Type B pancreatic cell (in vitro differentiated cells): ENCODE results near the gene H6PD. TPM values are rescaled to one million over a fixed set of nuclear protein-coding genes. Genes with fewer than 3 reads are reported as not detected.

Experiments used
- DNase-seq: peaks from one replicate; pipeline ENCODE4 v3.0.0; 2021; ENCODE audit warnings: mixed read lengths; ENCODE audit not compliant: unreplicated experiment; ENCODE audit errors: extremely low spot score
- H3K27ac Mint-ChIP-seq: 2 replicates; pipeline ENCODE4 v1.8.0; 2021; ENCODE audit warnings: mild to moderate bottlenecking, mixed read lengths
- H3K27me3 Mint-ChIP-seq: 2 replicates; pipeline ENCODE4 v1.8.0; 2021; ENCODE audit warnings: mixed read lengths
- H3K36me3 Mint-ChIP-seq: 2 replicates; pipeline ENCODE4 v1.8.0; 2021; ENCODE audit warnings: mixed read lengths
- H3K4me1 Mint-ChIP-seq: one replicate; pipeline ENCODE4 v1.8.0; 2021; ENCODE audit warnings: mixed read lengths; ENCODE audit not compliant: unreplicated experiment
- H3K4me3 Mint-ChIP-seq: 2 replicates; pipeline ENCODE4 v1.8.0; 2021; ENCODE audit warnings: mild to moderate bottlenecking, mixed read lengths
- H3K9me3 Mint-ChIP-seq: 2 replicates; pipeline ENCODE4 v1.8.0; 2021; ENCODE audit warnings: mixed read lengths
- total RNA-seq: library from RNA; stranded (reverse); gene quantifications from 2 replicates; pipeline ENCODE4 v1.2.1, GENCODE V29; 2021; ENCODE audit warnings: low replicate concordance
- TF ChIP-seq, protein P1 (sequence below): fragments of 200-600 bp; sonication (generic); conservative IDR thresholded peaks from 2 replicates; pipeline ENCODE4 v1.5.0; 2021; ENCODE audit warnings: antibody characterized with exemption, mild to moderate bottlenecking

H6PD gene
- total RNA-seq, 1 donor from 2014 or later: 26.1 TPM

DNA sequence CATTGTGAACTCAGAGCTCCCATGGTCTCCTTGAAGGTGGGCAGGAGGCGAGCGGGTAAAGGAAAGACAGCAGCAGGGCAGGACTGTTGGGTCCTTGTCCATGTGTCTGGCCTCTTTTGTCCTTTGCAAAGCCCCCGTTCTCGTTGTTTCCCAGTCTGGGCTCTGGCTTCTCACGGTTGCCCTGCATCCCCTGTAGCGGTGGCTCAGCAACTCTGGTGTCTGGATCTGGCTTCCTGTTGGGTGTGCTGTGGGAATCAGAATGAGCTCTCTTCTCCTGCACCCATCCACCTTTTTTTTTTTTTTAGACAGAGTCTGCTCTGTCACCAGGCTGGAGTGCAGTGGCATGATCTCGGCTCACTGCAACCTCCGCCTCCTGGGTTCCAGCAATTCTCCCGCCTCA lies 11.1 kb downstream of the H6PD start:
- peaks cover 4% of the 10 kb centered on the region for H3K36me3 Mint-ChIP-seq
- H3K4me1 Mint-ChIP-seq: peaks cover 11% of the 10 kb centered on the region
- no peaks in the 10 kb centered on the region for H3K9me3 Mint-ChIP-seq
- H3K27ac Mint-ChIP-seq: no peak overlapping the region
- TF ChIP-seq, protein P1, sequence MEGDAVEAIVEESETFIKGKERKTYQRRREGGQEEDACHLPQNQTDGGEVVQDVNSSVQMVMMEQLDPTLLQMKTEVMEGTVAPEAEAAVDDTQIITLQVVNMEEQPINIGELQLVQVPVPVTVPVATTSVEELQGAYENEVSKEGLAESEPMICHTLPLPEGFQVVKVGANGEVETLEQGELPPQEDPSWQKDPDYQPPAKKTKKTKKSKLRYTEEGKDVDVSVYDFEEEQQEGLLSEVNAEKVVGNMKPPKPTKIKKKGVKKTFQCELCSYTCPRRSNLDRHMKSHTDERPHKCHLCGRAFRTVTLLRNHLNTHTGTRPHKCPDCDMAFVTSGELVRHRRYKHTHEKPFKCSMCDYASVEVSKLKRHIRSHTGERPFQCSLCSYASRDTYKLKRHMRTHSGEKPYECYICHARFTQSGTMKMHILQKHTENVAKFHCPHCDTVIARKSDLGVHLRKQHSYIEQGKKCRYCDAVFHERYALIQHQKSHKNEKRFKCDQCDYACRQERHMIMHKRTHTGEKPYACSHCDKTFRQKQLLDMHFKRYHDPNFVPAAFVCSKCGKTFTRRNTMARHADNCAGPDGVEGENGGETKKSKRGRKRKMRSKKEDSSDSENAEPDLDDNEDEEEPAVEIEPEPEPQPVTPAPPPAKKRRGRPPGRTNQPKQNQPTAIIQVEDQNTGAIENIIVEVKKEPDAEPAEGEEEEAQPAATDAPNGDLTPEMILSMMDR: no peak
- no peak for DNase-seq
- H3K27me3 Mint-ChIP-seq: no peaks in the 10 kb centered on the region
- no peak overlapping the region for H3K4me3 Mint-ChIP-seq

DNA sequence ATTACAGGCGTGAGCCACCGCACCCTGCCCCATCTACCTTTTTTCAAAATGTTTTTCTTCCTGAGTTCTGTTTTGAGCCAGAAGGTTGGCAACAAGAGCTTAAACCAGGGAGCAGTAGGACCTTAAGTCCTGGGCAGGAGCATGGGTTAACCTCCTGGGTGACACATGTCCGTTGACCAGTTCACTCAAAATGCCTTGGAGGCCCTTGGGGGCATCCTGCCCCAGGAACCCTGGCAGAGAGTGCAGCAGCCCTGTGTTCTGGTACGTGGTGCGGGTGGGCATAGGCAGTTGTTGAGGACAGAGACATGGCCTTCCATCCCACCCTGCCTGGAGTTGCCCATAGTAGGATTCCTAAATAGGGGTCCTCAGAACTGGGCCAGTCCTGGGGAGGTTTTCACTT lies 11.6 kb downstream of the H6PD start:
- no peak for DNase-seq
- Mint-ChIP-seq H3K36me3 (peaks cover 4% of the 10 kb centered on the region), H3K27me3 (no peaks in the 10 kb centered on the region), H3K27ac (no peak overlapping the region), H3K4me3 (no peak overlapping the region), H3K9me3 (no peaks in the 10 kb centered on the region), H3K4me1 (peaks cover 11% of the 10 kb centered on the region)
- TF ChIP-seq, protein P1: no peak

DNA sequence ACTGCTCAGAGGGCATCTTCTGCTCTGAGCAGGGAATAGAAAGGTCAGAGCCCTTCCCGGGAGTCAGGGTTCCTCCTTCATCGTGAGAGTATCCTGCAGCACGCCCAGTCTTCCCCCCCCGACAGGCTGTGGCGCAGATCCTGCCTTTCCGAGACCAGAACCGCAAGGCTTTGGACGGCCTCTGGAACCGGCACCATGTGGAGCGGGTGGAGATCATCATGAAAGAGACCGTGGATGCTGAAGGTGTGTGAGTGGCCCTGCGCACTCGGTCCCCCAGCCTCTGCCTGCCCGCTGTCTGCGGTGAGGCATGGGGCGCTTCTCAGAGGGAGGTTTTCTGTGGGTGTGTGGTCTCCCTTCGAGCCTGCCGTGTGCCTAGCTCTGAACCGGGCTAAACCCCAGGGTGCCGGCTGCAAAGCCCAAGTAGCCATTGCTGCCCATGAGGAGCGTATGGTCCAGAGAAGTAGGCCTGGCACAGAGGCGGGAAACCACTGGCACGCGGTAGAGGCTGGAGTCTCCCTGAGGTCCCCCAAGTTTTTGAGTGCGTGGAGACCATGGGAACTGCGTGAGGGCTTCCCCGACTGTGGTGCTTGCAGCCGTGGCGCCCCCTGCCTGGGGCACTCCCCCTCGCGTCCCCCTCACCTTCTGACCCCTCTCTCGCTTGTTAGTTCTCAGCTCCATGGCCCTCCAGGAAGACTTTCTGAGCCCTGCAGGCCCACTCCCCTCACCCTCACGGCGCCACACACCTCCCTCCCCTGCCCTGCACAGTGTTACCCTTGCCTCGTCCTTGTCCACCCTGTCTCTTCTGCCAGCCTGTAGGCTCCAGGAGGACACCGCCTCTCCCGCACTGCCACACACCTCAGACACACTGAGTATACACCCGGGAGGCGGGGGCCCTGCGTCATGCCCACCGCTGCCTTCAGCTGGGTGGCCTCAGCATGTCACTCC lies 12.5 kb downstream of the H6PD start:
- H3K4me3 Mint-ChIP-seq: no peak overlapping the region
- no peaks in the 10 kb centered on the region for H3K9me3 Mint-ChIP-seq
- peaks cover 11% of the 10 kb centered on the region for H3K4me1 Mint-ChIP-seq
- no peaks in the 10 kb centered on the region for H3K27me3 Mint-ChIP-seq
- H3K36me3 Mint-ChIP-seq: peaks cover 2% of the 10 kb centered on the region
- H3K27ac Mint-ChIP-seq: no peak overlapping the region
- TF ChIP-seq, protein P1: no peak
- no peak for DNase-seq

DNA sequence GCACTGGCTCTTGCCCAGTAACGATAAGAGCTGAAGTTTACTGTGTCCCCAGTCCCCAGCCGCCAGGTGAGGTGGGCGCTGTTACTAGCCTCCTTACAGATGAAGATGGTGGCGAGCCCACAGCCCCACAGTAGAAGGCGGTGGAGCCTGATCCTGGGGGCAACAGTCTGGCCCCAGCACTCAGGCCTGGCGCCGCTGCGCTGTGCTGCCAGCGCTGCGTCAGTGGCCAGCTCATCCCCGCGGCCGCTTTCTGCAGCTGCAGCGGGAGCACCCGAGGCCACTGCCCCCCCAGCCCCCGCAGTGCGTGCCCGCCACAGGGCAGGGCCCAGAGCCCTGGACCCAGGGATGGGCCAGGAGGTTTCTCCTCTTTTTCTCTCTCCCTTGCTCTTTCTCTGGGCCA lies 13.3 kb downstream of the H6PD start:
- Mint-ChIP-seq H3K4me3 (no peak overlapping the region), H3K36me3 (no peaks in the 10 kb centered on the region), H3K4me1 (peaks cover 12% of the 10 kb centered on the region), H3K9me3 (no peaks in the 10 kb centered on the region), H3K27ac (no peak overlapping the region), H3K27me3 (no peaks in the 10 kb centered on the region)
- DNase-seq: no peak
- TF ChIP-seq, protein P1: no peak

DNA sequence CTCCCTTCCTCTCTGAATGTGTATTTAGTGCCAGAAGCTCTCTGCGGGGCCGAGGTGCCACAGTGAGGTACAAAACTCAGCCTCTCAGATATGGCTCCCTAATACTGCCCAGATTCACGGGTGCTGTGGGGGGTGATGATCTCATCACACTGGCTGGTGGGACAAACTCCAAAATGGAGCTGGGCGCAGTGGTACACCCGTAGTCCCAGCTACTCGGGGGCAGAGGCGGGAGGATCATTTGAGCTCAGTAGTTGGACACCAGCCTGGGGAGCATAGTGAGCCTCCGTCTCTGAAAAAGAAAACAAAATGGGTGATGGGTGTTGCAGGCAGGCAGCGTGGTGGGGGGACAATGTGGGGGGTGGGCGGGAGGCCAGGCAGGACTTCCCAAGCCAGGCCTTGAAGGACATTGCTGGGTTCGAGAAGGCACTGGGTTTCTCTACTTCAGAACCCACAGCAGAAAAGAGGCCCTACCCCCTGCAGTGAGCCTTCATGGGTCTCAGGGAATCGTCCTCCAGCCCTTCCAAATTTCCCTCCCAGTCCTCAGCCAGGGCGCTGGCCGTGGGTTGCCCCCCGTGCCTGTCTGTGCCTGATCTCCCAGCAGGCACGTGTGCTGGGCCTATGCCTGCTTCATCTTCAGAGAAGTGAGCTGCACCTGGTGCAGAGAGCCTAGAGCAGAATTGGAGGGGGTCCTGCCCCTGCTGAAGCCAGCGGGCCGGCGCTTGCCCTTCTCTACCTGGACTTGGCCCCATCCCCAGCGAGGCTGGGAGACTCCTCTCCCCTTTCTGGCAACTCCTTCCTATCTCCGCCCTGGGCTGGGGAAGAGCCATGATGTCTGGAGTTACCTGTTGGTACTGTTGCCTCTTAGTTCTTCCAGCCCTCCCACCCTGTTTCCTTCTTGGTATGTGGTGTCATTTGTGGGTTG lies 14.0 kb downstream of the H6PD start:
- Mint-ChIP-seq H3K4me3 (no peak overlapping the region), H3K27me3 (no peaks in the 10 kb centered on the region), H3K9me3 (no peaks in the 10 kb centered on the region), H3K4me1 (peaks cover 18% of the 10 kb centered on the region), H3K36me3 (no peaks in the 10 kb centered on the region), H3K27ac (peak overlapping the region; percentile 22)
- TF ChIP-seq, protein P1: no peak
- no peak for DNase-seq
